HS-5 (cell line): Measurements from ENCODE around the gene ATOX1.
"Not testable (repeated sequence)": the region's sequence is repeated elsewhere in the genome, so short reads cannot be mapped to it uniquely, and the experiment has no call there.

Experiments
- DNase-seq: peaks from one replicate; pipeline ENCODE4 v3.0.0-alpha.2; 2012; ENCODE audit warnings: low read depth

ATOX1 gene

GRCh38 chr5:151698081-151698480, 60.4 kb downstream of the ATOX1 start:
- DNase-seq: not testable (repeated sequence)

GRCh38 chr5:151697452-151697851, 61.0 kb downstream of the ATOX1 start:
- DNase-seq: no peak

- DNase-seq: peak; percentile 74
Observed at GRCh38 chr5:151696470-151697061, 61.9 kb downstream of the ATOX1 start.

GRCh38 chr5:151695464-151695863, 63.0 kb downstream of the ATOX1 start:
- no peak for DNase-seq

- DNase-seq: no peak
Observed at GRCh38 chr5:151694035-151694485, 64.4 kb downstream of the ATOX1 start.
